OCI-LY1 (cell line): ENCODE data around the gene STXBP2.
A peak's percentile ranks its signal among the peaks of the same experiment; 100 is the strongest.

ENCODE experiments used
- H2AFZ ChIP-seq: fragments of 200-600 bp; sonication (generic), shearing (Covaris generic); 2 replicates; pipeline ENCODE4 v1.6.0; 2014; ENCODE audit warnings: antibody characterized with exemption, mild to moderate bottlenecking, low read length
- H3F3A ChIP-seq: fragments of 200-600 bp; sonication (generic), shearing (Covaris generic); 2 replicates; pipeline ENCODE4 v1.6.0; 2014; ENCODE audit warnings: mild to moderate bottlenecking, antibody characterized with exemption, low read length, moderate library complexity; ENCODE audit not compliant: insufficient read depth
- H3K27ac ChIP-seq: fragments of 200-600 bp; sonication (generic); 2 replicates; pipeline ENCODE4 v1.5.1; 2014; ENCODE audit warnings: low read length, mixed run types, mild to moderate bottlenecking, low read depth; ENCODE audit not compliant: poor library complexity, severe bottlenecking
- H3K27me3 ChIP-seq: fragments of 200-600 bp; sonication (generic); 2 replicates; pipeline ENCODE4 v1.6.0; 2014; ENCODE audit warnings: antibody characterized with exemption, mild to moderate bottlenecking, low read length, moderate library complexity; ENCODE audit not compliant: insufficient read depth
- H3K36me3 ChIP-seq: fragments of 200-600 bp; sonication (generic); 2 replicates; pipeline ENCODE4 v1.6.1; 2014; ENCODE audit warnings: mild to moderate bottlenecking, antibody characterized with exemption, low read length, moderate library complexity, mixed read lengths; ENCODE audit not compliant: insufficient read depth
- H3K4me1 ChIP-seq: fragments of 200-600 bp; sonication (generic); 2 replicates; pipeline ENCODE4 v1.5.1; 2014; ENCODE audit warnings: mild to moderate bottlenecking, low read length, moderate library complexity; ENCODE audit not compliant: insufficient read depth, severe bottlenecking
- H3K4me2 ChIP-seq: fragments of 200-600 bp; sonication (generic), shearing (Covaris generic); 2 replicates; pipeline ENCODE4 v1.6.1; 2014; ENCODE audit warnings: low read length
- H3K4me3 ChIP-seq: fragments of 200-600 bp; sonication (generic); 2 replicates; pipeline ENCODE4 v1.5.1; 2014; ENCODE audit warnings: low read length, low read depth, mild to moderate bottlenecking, mixed read lengths; ENCODE audit not compliant: poor library complexity, severe bottlenecking
- H3K79me2 ChIP-seq: fragments of 200-600 bp; shearing (Covaris generic); 2 replicates; pipeline ENCODE4 v1.6.1; 2016; ENCODE audit warnings: mixed run types, low read length, mixed read lengths; ENCODE audit not compliant: insufficient read depth
- H3K9ac ChIP-seq: fragments of 200-600 bp; sonication (generic), shearing (Covaris generic); 2 replicates; pipeline ENCODE4 v1.6.1; 2014; ENCODE audit warnings: mild to moderate bottlenecking, low read length, mixed read lengths
- H3K9me2 ChIP-seq: fragments of 200-600 bp; sonication (generic), shearing (Covaris generic); 2 replicates; pipeline ENCODE4 v1.6.1; 2014; ENCODE audit warnings: low read depth, mild to moderate bottlenecking, low read length, mixed read lengths
- H3K9me3 ChIP-seq: fragments of 200-600 bp; shearing (Covaris generic); 2 replicates; pipeline ENCODE4 v1.6.1; 2014; ENCODE audit warnings: low read length, mixed read lengths
- H4K20me1 ChIP-seq: fragments of 200-600 bp; sonication (generic), shearing (Covaris generic); 2 replicates; pipeline ENCODE4 v1.6.0; 2016; ENCODE audit warnings: mild to moderate bottlenecking, low read length; ENCODE audit not compliant: insufficient read depth
- CTCF ChIP-seq: fragments of 200-600 bp; sonication (generic), shearing (Covaris generic); IDR thresholded peaks from 2 replicates; pipeline ENCODE4 v1.5.1; 2017; ENCODE audit warnings: mild to moderate bottlenecking, antibody characterized with exemption, low read length, moderate library complexity, mixed read lengths
- EZH2 ChIP-seq: fragments of 200-600 bp; sonication (generic), shearing (Covaris generic); IDR thresholded peaks from 2 replicates; pipeline ENCODE4 v1.8.0; 2017; ENCODE audit warnings: borderline replicate concordance, mixed run types, mild to moderate bottlenecking, antibody characterized with exemption, low read length, moderate library complexity, mixed read lengths

Gene STXBP2

GRCh38 chr19:7624810-7625209, 12.1 kb upstream of the STXBP2 start:
- H3K4me3 ChIP-seq = no peak overlapping the region
- TF ChIP-seq EZH2 (no peak), CTCF (no peak)
- H3K9me3 ChIP-seq = no peaks in the 10 kb centered on the region
- peaks cover 19% of the 10 kb centered on the region for H3K79me2 ChIP-seq
- H2AFZ ChIP-seq = no peak overlapping the region
- H4K20me1 ChIP-seq = no peaks in the 10 kb centered on the region
- no peak overlapping the region for H3K9ac ChIP-seq
- no peaks in the 10 kb centered on the region for H3K27me3 ChIP-seq
- no peaks in the 10 kb centered on the region for H3K9me2 ChIP-seq
- H3K27ac ChIP-seq = no peak overlapping the region
- no peaks in the 10 kb centered on the region for H3F3A ChIP-seq
- H3K4me2 ChIP-seq = no peak overlapping the region
- H3K36me3 ChIP-seq = peaks cover 50% of the 10 kb centered on the region
- H3K4me1 ChIP-seq = peaks cover 12% of the 10 kb centered on the region

- H3K4me3 ChIP-seq = no peak overlapping the region
- H3K4me1 ChIP-seq = peaks cover 21% of the 10 kb centered on the region
- H3K9me2 ChIP-seq = no peaks in the 10 kb centered on the region
- no peak overlapping the region for H3K4me2 ChIP-seq
- H3K9me3 ChIP-seq = no peaks in the 10 kb centered on the region
- no peak overlapping the region for H3K9ac ChIP-seq
- H4K20me1 ChIP-seq = no peaks in the 10 kb centered on the region
- TF ChIP-seq EZH2 = no peak
- H3K27ac ChIP-seq = no peak overlapping the region
- peaks cover 44% of the 10 kb centered on the region for H3K36me3 ChIP-seq
- peaks cover 27% of the 10 kb centered on the region for H3K79me2 ChIP-seq
- H3F3A ChIP-seq = no peaks in the 10 kb centered on the region
- H2AFZ ChIP-seq = no peak overlapping the region
- H3K27me3 ChIP-seq = no peaks in the 10 kb centered on the region
Observed at GRCh38 chr19:7625763-7626372, 11.0 kb upstream of the STXBP2 start.

- H3K9ac ChIP-seq = no peak overlapping the region
- TF ChIP-seq CTCF = no peak
- TF ChIP-seq EZH2 = no peak
- H3K79me2 ChIP-seq = peaks cover 27% of the 10 kb centered on the region
- H3K4me2 ChIP-seq = no peak overlapping the region
- H3K27ac ChIP-seq = no peak overlapping the region
- no peak overlapping the region for H3K4me3 ChIP-seq
- no peak overlapping the region for H2AFZ ChIP-seq
- peaks cover 33% of the 10 kb centered on the region for H3K36me3 ChIP-seq
- H3K4me1 ChIP-seq = peaks cover 23% of the 10 kb centered on the region
- H3K9me3 ChIP-seq = no peaks in the 10 kb centered on the region
- H4K20me1 ChIP-seq = no peaks in the 10 kb centered on the region
- H3F3A ChIP-seq = no peaks in the 10 kb centered on the region
- H3K9me2 ChIP-seq = no peaks in the 10 kb centered on the region
- H3K27me3 ChIP-seq = no peaks in the 10 kb centered on the region
Observed at GRCh38 chr19:7627166-7627565, 9.7 kb upstream of the STXBP2 start.

GRCh38 chr19:7628589-7629311, 8.2 kb upstream of the STXBP2 start:
- no peak overlapping the region for H2AFZ ChIP-seq
- H3K4me1 ChIP-seq = peaks cover 23% of the 10 kb centered on the region
- H3K4me3 ChIP-seq = peak overlapping the region; percentile 94
- no peak overlapping the region for H3K27ac ChIP-seq
- H3K9me3 ChIP-seq = no peaks in the 10 kb centered on the region
- no peaks in the 10 kb centered on the region for H3K9me2 ChIP-seq
- TF ChIP-seq EZH2 = no peak
- TF ChIP-seq CTCF = no peak
- no peaks in the 10 kb centered on the region for H3K27me3 ChIP-seq
- H3F3A ChIP-seq = no peaks in the 10 kb centered on the region
- H3K9ac ChIP-seq = peak overlapping the region; percentile 94
- H3K79me2 ChIP-seq = peaks cover 27% of the 10 kb centered on the region
- H4K20me1 ChIP-seq = no peaks in the 10 kb centered on the region
- peak overlapping the region; percentile 97 for H3K4me2 ChIP-seq
- H3K36me3 ChIP-seq = peaks cover 22% of the 10 kb centered on the region
